OCI-LY3 (cell line): ENCODE measurements around the gene ZNF680.

Experiments used
- H2AFZ ChIP-seq: fragments of 200-600, 300-600 bp; shearing (Covaris generic); 2 replicates; pipeline ENCODE4 v1.6.0; 2014; ENCODE audit warnings: antibody characterized with exemption, low read depth, low read length
- H3K27ac ChIP-seq: fragments of 200-600, 300-600 bp; sonication (generic); 2 replicates; pipeline ENCODE4 v1.5.1; 2014; ENCODE audit warnings: mild to moderate bottlenecking, low read length, moderate library complexity, mixed read lengths
- H3K27me3 ChIP-seq: fragments of 200-600, 300-600 bp; sonication (generic); 2 replicates; pipeline ENCODE4 v1.6.1; 2014; ENCODE audit warnings: low read depth, low read length, mixed read lengths
- H3K36me3 ChIP-seq: fragments of 200-600, 300-600 bp; sonication (generic); replicated peaks from 2 replicates; pipeline ENCODE3; 2014; ENCODE audit warnings: low read depth, low read length, mixed read lengths
- H3K4me1 ChIP-seq: fragments of 300-600, 200-600 bp; sonication (generic); 2 replicates; pipeline ENCODE4 v1.6.1; 2014; ENCODE audit warnings: low read length, mixed read lengths
- H3K4me2 ChIP-seq: fragments of 200-600, 300-600 bp; sonication (generic); 2 replicates; pipeline ENCODE4 v1.6.1; 2014; ENCODE audit warnings: low read length, mixed read lengths
- H3K4me3 ChIP-seq: fragments of 300-600, 200-600 bp; sonication (generic); 2 replicates; pipeline ENCODE4 v1.5.1; 2014; ENCODE audit warnings: antibody characterized with exemption, mild to moderate bottlenecking, low read length, moderate library complexity
- H3K79me2 ChIP-seq: fragments of 300-600, 200-600 bp; shearing (Covaris generic); 2 replicates; pipeline ENCODE4 v1.6.1; 2014; ENCODE audit warnings: mild to moderate bottlenecking, low read length, mixed read lengths
- H3K9ac ChIP-seq: fragments of 300-600, 200-600 bp; shearing (Covaris generic); 2 replicates; pipeline ENCODE4 v1.6.0; 2014; ENCODE audit warnings: mild to moderate bottlenecking, low read length, moderate library complexity
- H3K9me3 ChIP-seq: fragments of 200-600, 300-600 bp; shearing (Covaris generic); 2 replicates; pipeline ENCODE4 v1.6.1; 2014; ENCODE audit warnings: low read length, mixed read lengths; ENCODE audit not compliant: insufficient read depth
- H4K20me1 ChIP-seq: fragments of 200-600, 300-600 bp; sonication (generic); 2 replicates; pipeline ENCODE4 v1.6.1; 2016; ENCODE audit warnings: low read length, mixed read lengths; ENCODE audit not compliant: insufficient read depth
- EZH2phosphoT487 ChIP-seq: fragments of 200-600 bp; shearing (Covaris generic); IDR thresholded peaks from 2 replicates; pipeline ENCODE4 v1.6.1; 2018; ENCODE audit warnings: antibody characterized with exemption, mixed run types, low read depth
- TF ChIP-seq, protein P1 (sequence below): fragments of 200-600, 300-600 bp; sonication (generic); IDR thresholded peaks from 2 replicates; pipeline ENCODE4 v1.5.1; 2014; ENCODE audit warnings: antibody characterized with exemption, low read length, low read depth

The ZNF680 gene

GRCh38 chr7:64562626-64563278, at the start of gene ZNF680:
ZNF680 (minus strand) TSS chr7:64563071; CDS start chr7:64562954, 117 bp downstream.
- Histone ChIP-seq H3K27me3 (no peaks in the 10 kb centered on the region), H3K4me2 (peak within 1 kb of the TSS; percentile 80), H3K27ac (peak within 1 kb of the TSS; percentile 63), H3K4me1 (no peaks in the 10 kb centered on the region), H3K4me3 (peak within 1 kb of the TSS; percentile 91), H3K9ac (peak within 1 kb of the TSS; percentile 90), H3K9me3 (peaks cover 4% of the 10 kb centered on the region; the same call in 1 of the 2 replicates), H4K20me1 (no peaks in the 10 kb centered on the region), H2AFZ (peak within 1 kb of the TSS; percentile 88), H3K36me3 (peaks cover 32% of the 10 kb centered on the region), H3K79me2 (peaks cover 48% of the 10 kb centered on the region)
- no peak for TF ChIP-seq EZH2phosphoT487
- TF ChIP-seq, protein P1, sequence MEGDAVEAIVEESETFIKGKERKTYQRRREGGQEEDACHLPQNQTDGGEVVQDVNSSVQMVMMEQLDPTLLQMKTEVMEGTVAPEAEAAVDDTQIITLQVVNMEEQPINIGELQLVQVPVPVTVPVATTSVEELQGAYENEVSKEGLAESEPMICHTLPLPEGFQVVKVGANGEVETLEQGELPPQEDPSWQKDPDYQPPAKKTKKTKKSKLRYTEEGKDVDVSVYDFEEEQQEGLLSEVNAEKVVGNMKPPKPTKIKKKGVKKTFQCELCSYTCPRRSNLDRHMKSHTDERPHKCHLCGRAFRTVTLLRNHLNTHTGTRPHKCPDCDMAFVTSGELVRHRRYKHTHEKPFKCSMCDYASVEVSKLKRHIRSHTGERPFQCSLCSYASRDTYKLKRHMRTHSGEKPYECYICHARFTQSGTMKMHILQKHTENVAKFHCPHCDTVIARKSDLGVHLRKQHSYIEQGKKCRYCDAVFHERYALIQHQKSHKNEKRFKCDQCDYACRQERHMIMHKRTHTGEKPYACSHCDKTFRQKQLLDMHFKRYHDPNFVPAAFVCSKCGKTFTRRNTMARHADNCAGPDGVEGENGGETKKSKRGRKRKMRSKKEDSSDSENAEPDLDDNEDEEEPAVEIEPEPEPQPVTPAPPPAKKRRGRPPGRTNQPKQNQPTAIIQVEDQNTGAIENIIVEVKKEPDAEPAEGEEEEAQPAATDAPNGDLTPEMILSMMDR, result no peak

GRCh38 chr7:64612452-64612851, 49.6 kb upstream of the ZNF680 start:
- Histone ChIP-seq H3K4me1 (no peaks in the 10 kb centered on the region), H3K4me3 (no peak overlapping the region), H3K79me2 (no peaks in the 10 kb centered on the region), H4K20me1 (no peaks in the 10 kb centered on the region), H3K4me2 (no peak overlapping the region), H3K36me3 (no peaks in the 10 kb centered on the region), H3K9me3 (no peaks in the 10 kb centered on the region), H2AFZ (no peak overlapping the region), H3K27ac (no peak overlapping the region), H3K27me3 (no peaks in the 10 kb centered on the region), H3K9ac (no peak overlapping the region)
- TF ChIP-seq, protein P1, result no peak
- no peak for TF ChIP-seq EZH2phosphoT487

DNA sequence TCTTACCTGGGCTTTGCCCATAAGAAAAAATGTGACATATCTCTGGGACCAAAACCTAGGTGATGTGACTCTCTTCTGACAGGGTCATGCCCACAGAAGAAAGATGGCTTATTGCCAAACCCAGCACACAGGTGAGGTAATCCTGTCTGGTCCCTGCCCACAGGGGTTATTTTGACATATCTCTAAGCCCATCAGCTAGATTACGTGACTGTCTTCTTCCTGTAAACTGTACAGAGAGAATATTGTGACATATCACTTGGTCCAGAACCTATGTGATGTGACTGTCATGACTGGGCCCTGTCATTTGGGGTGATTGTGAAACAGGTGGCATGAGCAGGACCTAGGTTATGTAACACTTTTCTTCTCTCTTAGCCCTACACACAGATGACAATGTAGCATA, 48.8 kb upstream of the ZNF680 start:
- no peak overlapping the region for H3K4me2 ChIP-seq
- TF ChIP-seq EZH2phosphoT487, result no peak
- TF ChIP-seq, protein P1, result no peak
- no peak overlapping the region for H3K27ac ChIP-seq
- H3K79me2 ChIP-seq, result no peaks in the 10 kb centered on the region
- no peaks in the 10 kb centered on the region for H3K4me1 ChIP-seq
- H3K9me3 ChIP-seq, result no peaks in the 10 kb centered on the region
- H3K36me3 ChIP-seq, result no peaks in the 10 kb centered on the region
- no peak overlapping the region for H2AFZ ChIP-seq
- no peaks in the 10 kb centered on the region for H3K27me3 ChIP-seq
- H3K9ac ChIP-seq, result no peak overlapping the region
- H4K20me1 ChIP-seq, result no peaks in the 10 kb centered on the region
- no peak overlapping the region for H3K4me3 ChIP-seq

DNA sequence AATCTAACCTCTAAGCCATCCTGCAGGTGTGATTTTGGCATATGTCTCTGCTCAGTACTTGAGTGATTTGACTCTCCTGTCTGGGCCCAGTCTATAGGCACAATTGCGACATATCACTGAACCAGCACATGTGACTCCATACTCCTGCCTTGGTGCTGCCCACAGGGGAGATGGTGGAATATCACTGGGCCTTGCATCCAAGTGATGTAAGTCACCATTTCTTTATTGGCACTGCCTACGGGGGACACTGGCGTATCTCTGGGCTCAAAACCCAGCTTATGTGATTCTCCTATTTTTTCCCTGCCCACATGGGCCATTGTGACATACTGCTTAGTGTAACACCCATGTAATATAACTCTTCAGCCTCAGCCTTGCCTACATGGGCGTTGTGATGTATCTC, 48.1 kb upstream of the ZNF680 start:
- Histone ChIP-seq H3K4me2 (no peak overlapping the region), H2AFZ (no peak overlapping the region), H3K9me3 (no peaks in the 10 kb centered on the region), H3K79me2 (no peaks in the 10 kb centered on the region), H3K27me3 (no peaks in the 10 kb centered on the region), H3K4me1 (no peaks in the 10 kb centered on the region), H3K36me3 (no peaks in the 10 kb centered on the region), H3K4me3 (no peak overlapping the region), H3K27ac (no peak overlapping the region), H4K20me1 (no peaks in the 10 kb centered on the region), H3K9ac (no peak overlapping the region)
- TF ChIP-seq, protein P1, result no peak
